GM21717 (cell line): ENCODE results near the gene TMEM132D.

Experiments
- ATAC-seq: cut with Tn5 transposase; IDR thresholded peaks from one replicate; pipeline ENCODE4 v1.9.1; 2021; ENCODE audit warnings: mild to moderate bottlenecking, moderate library complexity; ENCODE audit not compliant: unreplicated experiment

Gene TMEM132D

GRCh38 chr12:129605666-129606065, 298.2 kb downstream of the TMEM132D start:
- no peak for ATAC-seq

- no peak for ATAC-seq
These were observed 299.3 kb downstream of the TMEM132D start for GRCh38 chr12:129604506-129604905.

GRCh38 chr12:129599406-129599805, 304.4 kb downstream of the TMEM132D start:
- no peak for ATAC-seq

GRCh38 chr12:129594098-129594497, 309.7 kb downstream of the TMEM132D start:
- ATAC-seq: no peak

GRCh38 chr12:129592449-129592848, 311.4 kb downstream of the TMEM132D start:
- ATAC-seq: no peak

DNA sequence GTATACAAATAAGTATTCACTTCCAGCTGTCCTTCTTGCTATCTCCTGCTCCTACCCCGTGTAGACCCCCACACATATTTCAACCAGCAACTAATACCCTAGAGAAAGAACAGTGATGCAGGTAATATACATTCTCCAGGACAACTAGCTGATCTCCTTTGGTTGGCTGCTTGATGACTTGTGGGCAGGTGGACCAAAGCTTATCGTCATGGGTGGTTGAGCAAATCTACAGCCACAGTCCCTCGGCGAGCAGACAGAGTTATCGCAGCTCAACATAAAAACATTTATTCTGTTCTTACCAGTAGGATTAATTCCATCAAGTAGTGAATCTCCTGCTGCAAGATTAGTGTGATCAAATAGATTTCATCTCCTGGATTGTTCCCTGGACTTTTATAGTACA, 314.3 kb downstream of the TMEM132D start:
- ATAC-seq: no peak

DNA sequence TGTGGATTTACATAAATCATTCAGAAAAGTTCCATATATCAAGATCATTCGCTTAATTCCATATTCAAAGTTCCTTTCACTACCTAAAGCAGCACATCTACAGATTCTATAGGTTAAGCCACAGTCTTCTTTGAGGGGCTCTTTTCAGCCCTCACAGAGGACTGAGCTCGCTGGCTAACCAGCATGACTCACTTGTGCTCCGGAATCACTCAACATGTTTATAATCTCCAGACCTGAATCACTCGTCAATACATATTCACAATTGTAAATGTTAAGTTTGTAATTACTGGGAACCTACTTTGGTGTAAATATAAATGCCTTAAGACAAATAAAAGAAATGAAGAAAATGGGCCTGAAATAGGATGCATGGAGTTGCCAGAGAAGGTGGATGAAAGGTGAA, 315.7 kb downstream of the TMEM132D start:
- ATAC-seq: no peak

- ATAC-seq: no peak
These were observed 318.5 kb downstream of the TMEM132D start for GRCh38 chr12:129585296-129585695.

DNA sequence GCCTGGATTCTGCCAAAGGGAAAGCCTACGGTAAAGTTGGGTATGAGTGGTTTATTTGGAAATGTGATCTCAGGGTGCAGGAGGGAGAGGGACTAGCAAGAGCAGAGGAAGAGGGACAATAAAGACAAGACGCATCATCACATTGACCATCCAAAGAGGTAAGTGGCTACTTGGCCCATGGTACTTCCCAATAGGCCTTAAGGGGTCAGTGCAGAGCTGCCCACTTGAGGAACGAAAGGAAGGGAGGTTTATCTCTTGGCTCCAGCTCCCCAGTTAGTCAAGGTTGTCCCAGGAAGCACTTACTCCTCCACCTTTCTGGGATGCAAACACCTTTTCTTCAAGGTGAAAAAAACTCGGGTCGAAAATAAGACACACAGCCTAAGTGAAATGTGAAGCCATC, 323.9 kb downstream of the TMEM132D start:
- no peak for ATAC-seq

DNA sequence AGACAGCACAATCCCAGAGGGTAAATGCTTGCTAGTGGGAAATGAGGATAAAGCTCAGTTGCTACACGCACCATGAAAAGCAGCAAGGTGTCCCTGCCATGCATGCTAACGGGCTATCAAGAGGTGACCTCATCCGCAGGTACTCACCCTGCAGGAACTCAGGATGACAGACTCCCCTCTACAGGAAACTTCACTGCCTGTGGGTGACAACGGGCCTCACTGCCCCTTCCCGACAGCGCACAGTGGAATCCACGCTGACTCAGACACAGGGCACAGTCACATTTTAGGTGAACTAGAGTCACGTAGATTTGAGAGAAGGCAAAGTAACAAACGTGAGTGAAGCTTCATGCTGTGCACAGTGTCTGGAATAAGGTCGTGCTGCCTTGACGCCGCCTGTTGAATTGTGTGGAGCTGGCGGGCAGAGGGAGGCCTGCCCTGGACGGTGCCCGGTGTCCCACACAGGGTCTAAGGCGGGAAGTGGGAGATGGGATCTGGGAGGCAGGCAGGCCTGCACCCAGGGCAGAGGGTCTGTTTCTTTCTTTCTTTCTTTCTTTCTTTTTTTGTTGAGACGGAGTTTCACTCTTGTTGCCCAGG, 331.8 kb downstream of the TMEM132D start:
- ATAC-seq: no peak

- no peak for ATAC-seq
These were observed 332.9 kb downstream of the TMEM132D start for GRCh38 chr12:129570796-129571400.

DNA sequence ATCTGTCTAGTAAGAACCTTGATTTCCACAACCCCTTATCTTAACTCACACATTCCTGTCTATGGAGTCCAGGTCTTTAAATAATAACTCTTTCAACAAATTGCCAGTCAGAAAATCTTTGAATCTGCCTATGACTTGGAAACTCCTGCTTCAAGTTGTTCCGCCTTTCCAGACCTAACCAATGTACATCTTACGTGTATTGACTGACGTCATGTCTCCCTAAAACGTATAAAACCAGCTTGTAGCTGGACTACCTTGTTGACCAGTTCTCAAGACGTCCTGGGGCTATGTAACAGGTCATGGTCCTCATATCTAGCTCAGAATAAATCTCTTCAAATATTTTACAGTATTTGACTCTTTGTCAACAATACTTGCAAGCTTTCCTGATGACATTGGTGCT, 337.0 kb downstream of the TMEM132D start:
- no peak for ATAC-seq

DNA sequence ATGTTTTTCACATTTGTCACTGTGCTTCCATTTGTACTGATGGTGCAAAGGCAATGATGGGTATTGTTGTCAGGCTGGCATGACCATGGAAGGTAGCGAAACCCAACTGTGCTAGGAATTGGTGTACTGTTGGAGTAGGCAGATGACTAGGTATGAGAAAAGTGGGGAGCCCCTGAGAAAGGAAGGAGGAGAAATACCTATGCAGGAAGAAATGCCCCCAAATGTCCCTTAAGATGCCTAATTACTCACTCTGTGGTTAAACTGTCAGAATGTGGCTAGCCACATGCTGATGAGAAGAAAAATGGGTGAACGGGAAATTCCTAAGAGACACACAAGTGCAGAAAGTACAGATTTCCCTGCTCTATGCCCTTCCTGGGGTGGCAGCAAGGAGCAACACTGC, 339.1 kb downstream of the TMEM132D start:
- ATAC-seq: no peak

DNA sequence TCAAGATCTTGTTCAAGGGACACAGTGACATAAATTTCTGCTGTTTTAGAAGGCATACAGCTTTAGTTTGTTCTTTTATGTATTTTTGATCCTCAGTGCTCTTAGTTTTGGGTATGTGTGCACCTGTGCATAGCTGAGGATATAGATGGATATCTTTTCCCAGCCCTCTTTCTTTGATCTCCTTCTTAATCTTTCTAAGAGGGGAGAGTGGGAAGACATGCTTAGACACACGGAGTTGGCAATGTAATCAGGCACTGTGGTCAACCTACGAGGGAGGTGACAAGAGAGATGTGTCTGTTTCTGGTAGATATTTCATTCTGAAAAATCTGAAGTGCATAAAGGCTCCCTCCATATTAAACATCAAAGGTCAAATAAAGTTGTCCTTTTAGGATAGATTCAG, 340.6 kb downstream of the TMEM132D start:
- ATAC-seq: no peak

DNA sequence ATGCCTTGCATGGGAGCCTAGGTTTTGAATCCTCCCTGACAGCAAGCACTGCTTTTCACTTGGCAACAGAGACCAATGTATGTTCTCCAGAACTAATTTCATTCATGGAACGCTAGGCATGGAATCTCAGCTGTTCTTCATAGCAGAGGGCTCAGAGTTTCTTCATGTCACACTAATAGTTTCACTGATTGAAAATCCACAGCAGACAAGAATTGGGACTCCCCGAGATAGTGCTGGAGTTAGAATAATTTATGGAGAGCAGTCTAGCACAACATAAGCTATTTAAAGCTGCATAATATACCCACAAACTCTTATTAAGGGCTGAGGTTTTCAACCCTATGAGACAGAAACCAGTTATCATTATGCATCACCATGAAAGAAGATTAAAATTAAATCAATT, 342.5 kb downstream of the TMEM132D start:
- ATAC-seq: no peak

- ATAC-seq: no peak
These were observed 344.0 kb downstream of the TMEM132D start for GRCh38 chr12:129559776-129560175.

GRCh38 chr12:129558036-129558435, 345.8 kb downstream of the TMEM132D start:
- ATAC-seq: no peak

GRCh38 chr12:129556082-129556481, 347.7 kb downstream of the TMEM132D start:
- no peak for ATAC-seq

GRCh38 chr12:129552996-129553750, 350.7 kb downstream of the TMEM132D start:
- no peak for ATAC-seq

- ATAC-seq: no peak
These were observed 352.4 kb downstream of the TMEM132D start for GRCh38 chr12:129551441-129551840.

- no peak for ATAC-seq
These were observed 353.5 kb downstream of the TMEM132D start for GRCh38 chr12:129550353-129550752.

DNA sequence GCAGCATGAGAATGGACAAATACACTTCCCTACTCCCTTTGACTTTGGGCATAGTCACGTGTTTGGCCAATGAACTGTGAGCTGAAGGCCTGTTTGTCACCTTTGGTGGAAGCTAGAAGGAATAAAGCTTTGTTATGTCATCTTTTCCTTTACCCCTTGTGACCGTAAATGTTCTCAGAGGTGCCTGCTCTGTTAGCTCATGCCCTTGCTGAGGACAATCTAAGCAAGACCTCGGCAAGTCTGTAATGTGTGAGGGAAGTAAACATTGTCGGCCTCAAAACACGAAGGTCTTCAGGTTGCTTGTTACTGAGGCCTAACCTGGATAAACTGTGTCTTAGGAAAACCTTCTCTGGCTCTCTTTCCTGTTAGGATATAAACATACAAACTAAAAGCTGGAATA, 354.2 kb downstream of the TMEM132D start:
- no peak for ATAC-seq
